Measurements from ENCODE around the gene RSPH9.

RSPH9 gene

GRCh38 chr6:43669050-43669921, 24.4 kb downstream of the RSPH9 start:
- peak; percentile 75 for DNase-seq

- DNase-seq, result no peak
These were observed 25.2 kb downstream of the RSPH9 start for GRCh38 chr6:43669922-43670622.

- DNase-seq, result no peak
These were observed 25.8 kb downstream of the RSPH9 start for GRCh38 chr6:43670623-43670986.

- no peak for DNase-seq
These were observed 26.4 kb downstream of the RSPH9 start for GRCh38 chr6:43671011-43671800.

GRCh38 chr6:43671801-43672690, 27.2 kb downstream of the RSPH9 start:
- DNase-seq, result no peak

GRCh38 chr6:43673444-43674084, 28.7 kb downstream of the RSPH9 start:
- DNase-seq, result no peak

GRCh38 chr6:43674291-43674690, 29.5 kb downstream of the RSPH9 start:
- no peak for DNase-seq

GRCh38 chr6:43674921-43675320, 30.1 kb downstream of the RSPH9 start:
- no peak for DNase-seq

- no peak for DNase-seq
These were observed 32.2 kb downstream of the RSPH9 start for GRCh38 chr6:43676962-43677606.

GRCh38 chr6:43677759-43678158, 32.9 kb downstream of the RSPH9 start:
- DNase-seq, result no peak

GRCh38 chr6:43678341-43678740, 33.5 kb downstream of the RSPH9 start:
- no peak for DNase-seq

- DNase-seq, result no peak
These were observed 34.2 kb downstream of the RSPH9 start for GRCh38 chr6:43679057-43679456.

GRCh38 chr6:43680308-43681200, 35.7 kb downstream of the RSPH9 start:
- DNase-seq, result no peak

- no peak for DNase-seq
These were observed 36.5 kb downstream of the RSPH9 start for GRCh38 chr6:43681303-43681702.

- no peak for DNase-seq
These were observed 38.0 kb downstream of the RSPH9 start for GRCh38 chr6:43682724-43683429.

- no peak for DNase-seq
These were observed 39.0 kb downstream of the RSPH9 start for GRCh38 chr6:43683708-43684455.

GRCh38 chr6:43687079-43687436, 42.2 kb downstream of the RSPH9 start:
- no peak for DNase-seq

GRCh38 chr6:43687437-43688347, 42.9 kb downstream of the RSPH9 start, which contains the start of gene MRPS18A:
TSS of gene MRPS18A (minus strand) at chr6:43687791. CDS start at chr6:43687779, 12 bp downstream.
- peak; percentile 87 for DNase-seq

Measured in right forelimb (tissue), 1 donor.